Effector memory CD8-positive, alpha-beta T cell (primary cell): ENCODE data around the gene DAAM1.

Experiments used
- ATAC-seq: fragments of 150-1000 bp; cut with Tn5 transposase; replicated peaks from 2 replicates; pipeline ENCODE4 v1.10.0; 2021; ENCODE audit warnings: mild to moderate bottlenecking, moderate library complexity
- DNase-seq, 3 experiments: peaks; one replicate each; pipeline ENCODE4 v3.0.0; 2021
- H3K27ac Mint-ChIP-seq, 2 donors: one replicate each; pipeline ENCODE4 v1.8.0; 2022; ENCODE audit warnings: mild to moderate bottlenecking in 2 of 2, mixed read lengths in 2 of 2, moderate library complexity in 2 of 2
- H3K27me3 Mint-ChIP-seq, 2 donors: one replicate each; pipeline ENCODE4 v1.8.0; 2022; ENCODE audit warnings: mixed read lengths in 2 of 2
- H3K36me3 Mint-ChIP-seq: one replicate; pipeline ENCODE4 v1.8.0; 2022; ENCODE audit warnings: mild to moderate bottlenecking, moderate library complexity, mixed read lengths; ENCODE audit not compliant: insufficient read depth
- H3K4me1 Mint-ChIP-seq, 2 donors: one replicate each; pipeline ENCODE4 v1.8.0; 2022; ENCODE audit warnings: low read depth in 2 of 2, mixed read lengths in 2 of 2
- H3K4me3 Mint-ChIP-seq, 2 donors: one replicate each; pipeline ENCODE4 v1.8.0; 2022; ENCODE audit warnings: mild to moderate bottlenecking in 2 of 2, mixed read lengths in 2 of 2, moderate library complexity in 2 of 2
- H3K9me3 Mint-ChIP-seq, 2 donors: one replicate each; pipeline ENCODE4 v1.8.0; 2022; ENCODE audit warnings: mixed read lengths in 2 of 2

Gene DAAM1

GRCh38 chr14:59296508-59296907 lies 108.0 kb downstream of the DAAM1 start:
- H3K27ac Mint-ChIP-seq, result no peak overlapping the region
- H3K36me3 Mint-ChIP-seq, result no peaks in the 10 kb centered on the region
- no peaks in the 10 kb centered on the region for H3K27me3 Mint-ChIP-seq
- H3K9me3 Mint-ChIP-seq, result no peaks in the 10 kb centered on the region
- H3K4me1 Mint-ChIP-seq, result peaks cover 10 to 17% of the 10 kb centered on the region in 2 donors
- H3K4me3 Mint-ChIP-seq, result no peak overlapping the region
- DNase-seq (no peak), ATAC-seq (no peak)

- Mint-ChIP-seq H3K36me3 (no peaks in the 10 kb centered on the region), H3K4me1 (peaks cover 11 to 23% of the 10 kb centered on the region in 2 donors), H3K27ac (no peak overlapping the region), H3K27me3 (no peaks in the 10 kb centered on the region), H3K4me3 (no peak overlapping the region), H3K9me3 (no peaks in the 10 kb centered on the region)
- no peak for DNase-seq
- ATAC-seq, result no peak
Observed at GRCh38 chr14:59297071-59297776, 108.8 kb downstream of the DAAM1 start.

- H3K27me3 Mint-ChIP-seq, result no peaks in the 10 kb centered on the region
- H3K36me3 Mint-ChIP-seq, result no peaks in the 10 kb centered on the region
- H3K27ac Mint-ChIP-seq, result no peak overlapping the region
- H3K4me1 Mint-ChIP-seq, result peaks cover 11 to 23% of the 10 kb centered on the region in 2 donors
- ATAC-seq (no peak), DNase-seq (no peak)
- no peaks in the 10 kb centered on the region for H3K9me3 Mint-ChIP-seq
- H3K4me3 Mint-ChIP-seq, result no peak overlapping the region
Observed at GRCh38 chr14:59299731-59300130, 111.3 kb downstream of the DAAM1 start.

- no peak overlapping the region for H3K4me3 Mint-ChIP-seq
- no peaks in the 10 kb centered on the region for H3K36me3 Mint-ChIP-seq
- H3K27ac Mint-ChIP-seq, result peak overlapping the region; percentile 28 to 69
- DNase-seq, result no peak
- H3K9me3 Mint-ChIP-seq, result no peaks in the 10 kb centered on the region
- peaks cover 10 to 26% of the 10 kb centered on the region in 2 donors for H3K4me1 Mint-ChIP-seq
- H3K27me3 Mint-ChIP-seq, result no peaks in the 10 kb centered on the region
- ATAC-seq, result no peak
Observed at GRCh38 chr14:59301354-59301753, 112.9 kb downstream of the DAAM1 start.

GRCh38 chr14:59302313-59302712 lies 113.8 kb downstream of the DAAM1 start:
- Mint-ChIP-seq H3K27me3 (no peaks in the 10 kb centered on the region), H3K9me3 (no peaks in the 10 kb centered on the region), H3K27ac (no peak overlapping the region), H3K4me1 (peaks cover 8 to 18% of the 10 kb centered on the region in 2 donors), H3K4me3 (no peak overlapping the region), H3K36me3 (no peaks in the 10 kb centered on the region)
- ATAC-seq (no peak), DNase-seq (no peak)

- H3K4me1 Mint-ChIP-seq, result peaks cover 8 to 18% of the 10 kb centered on the region in 2 donors
- DNase-seq (no peak), ATAC-seq (no peak)
- H3K36me3 Mint-ChIP-seq, result no peaks in the 10 kb centered on the region
- no peak overlapping the region for H3K4me3 Mint-ChIP-seq
- no peaks in the 10 kb centered on the region for H3K27me3 Mint-ChIP-seq
- H3K27ac Mint-ChIP-seq, result no peak overlapping the region
- H3K9me3 Mint-ChIP-seq, result no peaks in the 10 kb centered on the region
Observed at GRCh38 chr14:59303216-59303615, 114.7 kb downstream of the DAAM1 start.

- no peaks in the 10 kb centered on the region for H3K36me3 Mint-ChIP-seq
- ATAC-seq (no peak), DNase-seq (no peak)
- H3K4me3 Mint-ChIP-seq, result no peak overlapping the region
- H3K4me1 Mint-ChIP-seq, result peaks cover 8 to 18% of the 10 kb centered on the region in 2 donors
- no peaks in the 10 kb centered on the region for H3K27me3 Mint-ChIP-seq
- no peaks in the 10 kb centered on the region for H3K9me3 Mint-ChIP-seq
- no peak overlapping the region for H3K27ac Mint-ChIP-seq
Observed at GRCh38 chr14:59305231-59305630, 116.8 kb downstream of the DAAM1 start.

- no peak for ATAC-seq
- H3K27me3 Mint-ChIP-seq, result no peaks in the 10 kb centered on the region
- H3K4me3 Mint-ChIP-seq, result no peak overlapping the region
- peaks cover 8 to 14% of the 10 kb centered on the region in 2 donors for H3K4me1 Mint-ChIP-seq
- H3K36me3 Mint-ChIP-seq, result no peaks in the 10 kb centered on the region
- no peaks in the 10 kb centered on the region for H3K9me3 Mint-ChIP-seq
- DNase-seq, result no peak
- no peak overlapping the region for H3K27ac Mint-ChIP-seq
Observed at GRCh38 chr14:59305836-59306555, 117.5 kb downstream of the DAAM1 start.

GRCh38 chr14:59306775-59307174 lies 118.3 kb downstream of the DAAM1 start:
- H3K4me1 Mint-ChIP-seq, result peaks cover 4 to 6% of the 10 kb centered on the region in 2 donors
- no peak overlapping the region for H3K4me3 Mint-ChIP-seq
- H3K9me3 Mint-ChIP-seq, result no peaks in the 10 kb centered on the region
- peaks cover 3% of the 10 kb centered on the region for H3K36me3 Mint-ChIP-seq
- no peaks in the 10 kb centered on the region for H3K27me3 Mint-ChIP-seq
- DNase-seq (no peak), ATAC-seq (no peak)
- no peak overlapping the region for H3K27ac Mint-ChIP-seq

GRCh38 chr14:59308086-59308485 lies 119.6 kb downstream of the DAAM1 start:
- DNase-seq, result no peak
- no peaks in the 10 kb centered on the region for H3K27me3 Mint-ChIP-seq
- peaks cover 3% of the 10 kb centered on the region for H3K36me3 Mint-ChIP-seq
- no peak for ATAC-seq
- H3K27ac Mint-ChIP-seq, result no peak overlapping the region
- H3K4me3 Mint-ChIP-seq, result no peak overlapping the region
- H3K9me3 Mint-ChIP-seq, result no peaks in the 10 kb centered on the region
- peaks cover 3 to 4% of the 10 kb centered on the region in 2 donors for H3K4me1 Mint-ChIP-seq

- ATAC-seq (no peak), DNase-seq (no peak)
- Mint-ChIP-seq H3K36me3 (peaks cover 3% of the 10 kb centered on the region), H3K9me3 (no peaks in the 10 kb centered on the region), H3K4me1 (peaks cover 3 to 4% of the 10 kb centered on the region in 2 donors), H3K27ac (no peak overlapping the region), H3K27me3 (no peaks in the 10 kb centered on the region), H3K4me3 (no peak overlapping the region)
Observed at GRCh38 chr14:59308673-59309072, 120.2 kb downstream of the DAAM1 start.

- Mint-ChIP-seq H3K4me3 (no peak overlapping the region), H3K9me3 (no peaks in the 10 kb centered on the region), H3K27me3 (no peaks in the 10 kb centered on the region), H3K4me1 (peaks cover 3 to 4% of the 10 kb centered on the region in 2 donors), H3K27ac (no peak overlapping the region), H3K36me3 (peaks cover 3% of the 10 kb centered on the region)
- ATAC-seq (no peak), DNase-seq (no peak)
Observed at GRCh38 chr14:59309291-59309900, 120.9 kb downstream of the DAAM1 start.

- DNase-seq (no peak), ATAC-seq (no peak)
- Mint-ChIP-seq H3K27ac (no peak overlapping the region), H3K27me3 (no peaks in the 10 kb centered on the region), H3K4me3 (no peak overlapping the region), H3K9me3 (no peaks in the 10 kb centered on the region), H3K4me1 (peaks cover 2 to 3% of the 10 kb centered on the region in 2 donors), H3K36me3 (peaks cover 3% of the 10 kb centered on the region)
Observed at GRCh38 chr14:59310633-59311032, 122.2 kb downstream of the DAAM1 start.

- H3K36me3 Mint-ChIP-seq, result peaks cover 3% of the 10 kb centered on the region
- no peaks in the 10 kb centered on the region for H3K4me1 Mint-ChIP-seq
- H3K27me3 Mint-ChIP-seq, result no peaks in the 10 kb centered on the region
- no peaks in the 10 kb centered on the region for H3K9me3 Mint-ChIP-seq
- no peak for DNase-seq
- ATAC-seq, result no peak
- no peak overlapping the region for H3K4me3 Mint-ChIP-seq
- H3K27ac Mint-ChIP-seq, result no peak overlapping the region
Observed at GRCh38 chr14:59311723-59312122, 123.3 kb downstream of the DAAM1 start.
